ENCODE data around the gene ASXL2. TPM values are rescaled to one million over a fixed set of nuclear protein-coding genes. Genes with fewer than 3 reads are reported as not detected.

Gene ASXL2
- total and polyA plus RNA-seq, 2 of the 13 experiments (the other 11 are each of a cell fraction or from before 2014, with no cell fraction given), result 12.1 to 19.2 TPM

DNA sequence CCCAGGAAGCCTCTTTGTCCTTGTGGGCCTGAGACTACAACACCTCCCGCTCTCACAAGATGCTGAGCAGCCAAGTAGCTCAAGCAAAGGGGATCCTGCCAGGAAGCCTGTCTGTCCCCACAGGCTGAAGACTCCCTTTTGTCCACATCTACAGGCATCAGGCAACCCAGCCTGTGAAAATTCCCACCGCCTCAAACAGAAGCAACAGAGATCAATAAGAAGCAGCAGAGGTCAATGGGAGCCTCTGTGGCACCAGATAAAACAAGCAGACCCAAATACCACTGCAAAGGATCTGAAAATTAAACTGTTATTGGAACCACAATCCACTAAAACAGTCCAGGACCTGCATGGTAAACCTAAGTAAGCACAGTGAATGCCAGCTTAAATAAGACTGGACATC is 48.5 kb downstream of the ASXL2 start (continued):
- TF ChIP-seq CBX2 (IDR thresholded peaks at IDR 0.05; ENCODE audit: low read depth, low read length) (no peak), CBX2 (CRISPR knock-in tag; IDR thresholded peaks at IDR 0.05; ENCODE audit: low read depth) (no peak), ZNF33B (CRISPR knock-in tag; IDR thresholded peaks at IDR 0.05) (no peak), CENPT (CRISPR knock-in tag; IDR thresholded peaks at IDR 0.05; ENCODE audit: low read depth) (no peak), ONECUT2 (CRISPR knock-in tag; IDR thresholded peaks at IDR 0.05) (peak; percentile 68), ZNF264 (CRISPR knock-in tag; IDR thresholded peaks at IDR 0.05) (no peak), MAFG (CRISPR knock-in tag; IDR thresholded peaks at IDR 0.05) (no peak), ZNF747 (CRISPR knock-in tag; IDR thresholded peaks at IDR 0.05; ENCODE audit: borderline replicate concordance) (no peak), ZNF34 (CRISPR knock-in tag; IDR thresholded peaks at IDR 0.05; ENCODE audit: borderline replicate concordance) (no peak), GFI1 (CRISPR knock-in tag; IDR thresholded peaks at IDR 0.05; ENCODE audit: borderline replicate concordance) (no peak), PAWR (CRISPR knock-in tag; IDR thresholded peaks at IDR 0.05; ENCODE audit: borderline replicate concordance) (no peak), KLF11 (CRISPR knock-in tag; IDR thresholded peaks at IDR 0.05) (no peak), TEAD3 (CRISPR knock-in tag; optimal IDR thresholded peaks at IDR 0.05; ENCODE audit: borderline replicate concordance) (peak; percentile 7), MLLT10 (CRISPR knock-in tag; IDR thresholded peaks at IDR 0.05) (no peak), ZNF546 (CRISPR knock-in tag; conservative IDR thresholded peaks at IDR 0.05) (no peak), NR2C2 (CRISPR knock-in tag; IDR thresholded peaks at IDR 0.05; ENCODE audit: borderline replicate concordance) (no peak), ZFP62 (CRISPR knock-in tag; IDR thresholded peaks at IDR 0.05) (no peak), TCF7 (IDR thresholded peaks at IDR 0.05; ENCODE audit: low read depth) (peak; percentile 31; the same call in 1 of the 2 replicates), ATF7-NPFF (CRISPR knock-in tag; IDR thresholded peaks at IDR 0.05; ENCODE audit: low read depth) (no peak), ZNF256 (CRISPR knock-in tag; conservative IDR thresholded peaks at IDR 0.05) (no peak), NR1H2 (CRISPR knock-in tag; IDR thresholded peaks at IDR 0.05; ENCODE audit: borderline replicate concordance, low read depth) (no peak), GABPB1 (CRISPR knock-in tag; IDR thresholded peaks at IDR 0.05) (no peak), ZNF552 (CRISPR knock-in tag; IDR thresholded peaks at IDR 0.05; ENCODE audit: borderline replicate concordance) (no peak), ZNF274 (CRISPR knock-in tag; IDR thresholded peaks at IDR 0.05) (no peak), SALL1 (CRISPR knock-in tag; IDR thresholded peaks at IDR 0.05) (peak; percentile 49), ZNF766 (CRISPR knock-in tag; IDR thresholded peaks at IDR 0.05; ENCODE audit: borderline replicate concordance) (no peak), ZBTB20 (CRISPR knock-in tag; IDR thresholded peaks at IDR 0.05; ENCODE audit: borderline replicate concordance, low read depth) (no peak), JUND (CRISPR knock-in tag; IDR thresholded peaks at IDR 0.05) (no peak), SMAD9 (CRISPR knock-in tag; IDR thresholded peaks at IDR 0.05) (no peak), ZNF446 (CRISPR knock-in tag; IDR thresholded peaks at IDR 0.05) (0 out of 2 replicates have a peak, but pooled peaks have one; percentile 64), SMC3 (IDR thresholded peaks at IDR 0.05; ENCODE audit: low read length) (no peak)
- TF ChIP-seq, protein P1, sequence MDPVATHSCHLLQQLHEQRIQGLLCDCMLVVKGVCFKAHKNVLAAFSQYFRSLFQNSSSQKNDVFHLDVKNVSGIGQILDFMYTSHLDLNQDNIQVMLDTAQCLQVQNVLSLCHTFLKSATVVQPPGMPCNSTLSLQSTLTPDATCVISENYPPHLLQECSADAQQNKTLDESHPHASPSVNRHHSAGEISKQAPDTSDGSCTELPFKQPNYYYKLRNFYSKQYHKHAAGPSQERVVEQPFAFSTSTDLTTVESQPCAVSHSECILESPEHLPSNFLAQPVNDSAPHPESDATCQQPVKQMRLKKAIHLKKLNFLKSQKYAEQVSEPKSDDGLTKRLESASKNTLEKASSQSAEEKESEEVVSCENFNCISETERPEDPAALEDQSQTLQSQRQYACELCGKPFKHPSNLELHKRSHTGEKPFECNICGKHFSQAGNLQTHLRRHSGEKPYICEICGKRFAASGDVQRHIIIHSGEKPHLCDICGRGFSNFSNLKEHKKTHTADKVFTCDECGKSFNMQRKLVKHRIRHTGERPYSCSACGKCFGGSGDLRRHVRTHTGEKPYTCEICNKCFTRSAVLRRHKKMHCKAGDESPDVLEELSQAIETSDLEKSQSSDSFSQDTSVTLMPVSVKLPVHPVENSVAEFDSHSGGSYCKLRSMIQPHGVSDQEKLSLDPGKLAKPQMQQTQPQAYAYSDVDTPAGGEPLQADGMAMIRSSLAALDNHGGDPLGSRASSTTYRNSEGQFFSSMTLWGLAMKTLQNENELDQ (CRISPR knock-in tag; IDR thresholded peaks at IDR 0.05; ENCODE audit: borderline replicate concordance), result no peak
- TF ChIP-seq, protein P2, sequence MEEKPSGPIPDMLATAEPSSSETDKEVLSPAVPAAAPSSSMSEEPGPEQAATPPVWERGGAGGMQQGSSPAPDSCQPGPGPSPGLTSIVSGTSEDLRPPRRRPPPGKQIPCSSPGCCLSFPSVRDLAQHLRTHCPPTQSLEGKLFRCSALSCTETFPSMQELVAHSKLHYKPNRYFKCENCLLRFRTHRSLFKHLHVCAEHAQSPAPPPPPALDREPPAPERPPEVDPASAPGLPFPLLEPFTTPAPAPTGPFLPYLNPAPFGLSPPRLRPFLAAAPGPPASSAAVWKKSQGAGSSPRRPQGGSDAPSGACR (CRISPR knock-in tag; IDR thresholded peaks at IDR 0.05), result no peak
